GM12801 (cell line): ENCODE measurements around the gene RELCH.

Source experiments
- CTCF ChIP-seq: IDR thresholded peaks from one replicate; pipeline ENCODE4 v1.5.1; 2011; ENCODE audit warnings: control low read depth; ENCODE audit not compliant: insufficient read length; ENCODE audit errors: extremely low read depth

RELCH gene

GRCh38 chr18:62186774-62187542 is at the start of gene RELCH, which contains the start of gene PIGN:
RELCH (plus strand) TSS chr18:62187255; CDS start chr18:62187506, 251 bp downstream.
PIGN (minus strand) TSS chr18:62187056; CDS start chr18:62161353, 25,703 bp downstream.
- no peak for TF ChIP-seq CTCF

GRCh38 chr18:62138461-62139235 is 48.4 kb upstream of the RELCH start:
- TF ChIP-seq CTCF, result no peak

GRCh38 chr18:62140259-62140658 is 46.8 kb upstream of the RELCH start:
- no peak for TF ChIP-seq CTCF

- no peak for TF ChIP-seq CTCF
These were observed 42.7 kb upstream of the RELCH start for GRCh38 chr18:62144338-62144737.

- no peak for TF ChIP-seq CTCF
These were observed 35.8 kb upstream of the RELCH start for GRCh38 chr18:62151068-62151771.

- no peak for TF ChIP-seq CTCF
These were observed 34.2 kb upstream of the RELCH start for GRCh38 chr18:62152844-62153243.

- TF ChIP-seq CTCF, result no peak
These were observed 29.2 kb upstream of the RELCH start for GRCh38 chr18:62157843-62158242.
